Measurements from ENCODE around the gene CCDC40. TPM values are rescaled to one million over a fixed set of nuclear protein-coding genes. Genes with fewer than 3 reads are reported as not detected.
"Not testable (repeated sequence)": the region's sequence is repeated elsewhere in the genome, so short reads cannot be mapped to it uniquely, and the experiment has no call there.

Gene CCDC40
- total RNA-seq, 1 donor from 2014 or later, result 1.0 TPM

DNA sequence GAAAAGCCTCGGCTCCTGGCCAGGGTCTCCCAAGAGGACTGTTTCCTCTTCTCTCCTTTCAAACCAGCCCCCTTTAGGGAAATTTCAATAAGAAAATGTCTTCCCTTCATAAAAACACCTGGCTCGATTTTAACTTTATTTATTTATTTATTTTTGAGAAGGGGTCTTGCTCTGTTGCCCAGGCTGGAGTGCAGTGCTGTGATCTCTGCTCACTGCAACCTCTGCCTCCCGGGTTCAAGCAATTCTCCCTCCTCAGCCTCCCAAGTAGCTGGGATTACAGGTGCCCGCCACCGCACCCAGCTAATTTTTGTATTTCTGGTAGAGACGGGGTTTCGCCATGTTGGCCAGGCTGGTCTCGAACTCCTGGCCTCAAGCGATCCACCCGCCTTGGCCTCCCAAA, 10.3 kb downstream of the CCDC40 start:
- not testable (repeated sequence) for H3K9ac ChIP-seq (ENCODE audit: low read depth in 1 of 3, low read length in 3 of 3); H3K27me3 ChIP-seq (ENCODE audit: control insufficient read depth in 3 of 3, insufficient read depth in 3 of 3, low read length in 3 of 3); H3K27ac ChIP-seq (ENCODE audit: low read depth, low read length); H3K9me3 ChIP-seq (ENCODE audit: control insufficient read depth in 3 of 3, low read length in 3 of 3); H3K36me3 ChIP-seq (ENCODE audit: control insufficient read depth in 3 of 3, insufficient read depth in 3 of 3, low read length in 3 of 3); H3K4me3 ChIP-seq (ENCODE audit: low read length in 3 of 3); H3K4me1 ChIP-seq (ENCODE audit: control insufficient read depth in 3 of 3, insufficient read depth in 3 of 3, low read length in 3 of 3)

GRCh38 chr17:80047176-80047575, 10.7 kb downstream of the CCDC40 start:
- no peaks in the 10 kb centered on the region for H3K27me3 ChIP-seq (ENCODE audit: control insufficient read depth in 3 of 3, insufficient read depth in 3 of 3, low read length in 3 of 3)
- no peaks in the 10 kb centered on the region for H3K36me3 ChIP-seq (ENCODE audit: control insufficient read depth in 3 of 3, insufficient read depth in 3 of 3, low read length in 3 of 3)
- no peak overlapping the region for H3K4me3 ChIP-seq (ENCODE audit: low read length in 3 of 3)
- no peak overlapping the region for H3K27ac ChIP-seq (ENCODE audit: low read depth, low read length)
- H3K9me3 ChIP-seq (ENCODE audit: control insufficient read depth in 3 of 3, low read length in 3 of 3), result no peaks in the 10 kb centered on the region
- H3K4me1 ChIP-seq (ENCODE audit: control insufficient read depth in 3 of 3, insufficient read depth in 3 of 3, low read length in 3 of 3), result no peaks in the 10 kb centered on the region
- no peak overlapping the region for H3K9ac ChIP-seq (ENCODE audit: low read depth in 1 of 3, low read length in 3 of 3)

DNA sequence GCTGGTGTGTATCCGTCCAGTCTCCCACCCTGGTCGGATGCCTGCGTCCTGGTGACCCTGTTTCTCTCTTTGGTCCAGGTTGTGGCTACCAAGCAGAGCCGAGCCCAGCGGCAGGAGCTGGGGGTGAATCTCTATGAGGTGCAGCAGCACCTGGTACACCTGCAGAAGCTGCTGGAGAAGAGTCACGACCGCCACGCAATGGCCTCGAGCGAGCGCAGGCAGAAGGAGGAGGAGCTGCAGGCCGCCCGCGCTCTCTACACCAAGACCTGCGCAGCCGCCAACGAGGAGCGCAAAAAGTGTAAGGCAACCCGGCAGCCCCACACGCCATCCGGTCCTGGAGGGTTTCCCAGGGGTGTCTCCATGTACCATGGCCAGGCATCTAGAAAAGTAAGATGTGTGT, 13.5 kb downstream of the CCDC40 start:
- Histone ChIP-seq H3K9me3 (ENCODE audit: control insufficient read depth in 3 of 3, low read length in 3 of 3) (no peaks in the 10 kb centered on the region), H3K36me3 (ENCODE audit: control insufficient read depth in 3 of 3, insufficient read depth in 3 of 3, low read length in 3 of 3) (no peaks in the 10 kb centered on the region), H3K27me3 (ENCODE audit: control insufficient read depth in 3 of 3, insufficient read depth in 3 of 3, low read length in 3 of 3) (no peaks in the 10 kb centered on the region), H3K4me1 (ENCODE audit: control insufficient read depth in 3 of 3, insufficient read depth in 3 of 3, low read length in 3 of 3) (no peaks in the 10 kb centered on the region), H3K4me3 (ENCODE audit: low read length in 3 of 3) (no peak overlapping the region), H3K27ac (ENCODE audit: low read depth, low read length) (no peak overlapping the region), H3K9ac (ENCODE audit: low read depth in 1 of 3, low read length in 3 of 3) (no peak overlapping the region)

DNA sequence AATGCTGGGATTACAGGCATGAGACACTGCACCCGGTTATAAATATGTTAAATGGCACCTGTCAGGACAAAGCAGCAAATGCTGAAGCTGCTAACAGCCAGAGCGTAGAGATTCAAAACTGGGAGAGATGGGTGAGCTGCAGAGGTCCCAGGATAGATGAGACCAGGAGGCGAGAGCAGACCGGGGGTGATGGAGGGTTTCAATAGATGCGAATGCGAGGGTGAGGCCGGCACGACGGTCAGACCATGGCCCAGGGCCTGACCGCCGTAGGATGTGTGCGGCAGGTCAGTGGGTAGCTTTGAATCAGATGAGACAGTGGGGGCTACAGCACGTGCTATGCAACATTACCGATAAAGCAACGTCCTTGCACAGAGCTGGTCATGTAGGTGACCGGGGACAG, 14.3 kb downstream of the CCDC40 start:
- no peak overlapping the region for H3K9ac ChIP-seq (ENCODE audit: low read depth in 1 of 3, low read length in 3 of 3)
- no peak overlapping the region for H3K27ac ChIP-seq (ENCODE audit: low read depth, low read length)
- no peak overlapping the region for H3K4me3 ChIP-seq (ENCODE audit: low read length in 3 of 3)
- no peaks in the 10 kb centered on the region for H3K36me3 ChIP-seq (ENCODE audit: control insufficient read depth in 3 of 3, insufficient read depth in 3 of 3, low read length in 3 of 3)
- H3K4me1 ChIP-seq (ENCODE audit: control insufficient read depth in 3 of 3, insufficient read depth in 3 of 3, low read length in 3 of 3), result no peaks in the 10 kb centered on the region
- no peaks in the 10 kb centered on the region for H3K9me3 ChIP-seq (ENCODE audit: control insufficient read depth in 3 of 3, low read length in 3 of 3)
- no peaks in the 10 kb centered on the region for H3K27me3 ChIP-seq (ENCODE audit: control insufficient read depth in 3 of 3, insufficient read depth in 3 of 3, low read length in 3 of 3)

DNA sequence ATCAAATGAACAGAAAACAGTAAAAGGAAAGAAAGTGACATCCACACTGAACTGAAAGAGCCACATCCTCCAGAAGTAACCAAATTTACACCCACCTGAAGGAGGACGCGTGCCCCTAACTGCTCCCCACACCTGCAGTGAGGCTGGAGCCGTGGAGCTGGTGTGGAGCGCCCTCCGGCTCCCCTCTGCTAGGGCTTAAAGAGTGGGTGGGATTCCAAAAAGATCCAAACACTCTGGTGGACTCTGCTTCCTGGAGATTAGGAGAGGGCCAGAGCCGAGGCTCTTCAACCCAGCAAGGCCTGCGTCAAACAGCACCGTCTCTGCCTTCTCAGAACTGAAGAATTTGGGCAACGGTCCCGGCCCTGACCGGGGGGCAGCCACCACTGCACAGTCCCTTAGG, 15.2 kb downstream of the CCDC40 start:
- no peaks in the 10 kb centered on the region for H3K4me1 ChIP-seq (ENCODE audit: control insufficient read depth in 3 of 3, insufficient read depth in 3 of 3, low read length in 3 of 3)
- no peaks in the 10 kb centered on the region for H3K27me3 ChIP-seq (ENCODE audit: control insufficient read depth in 3 of 3, insufficient read depth in 3 of 3, low read length in 3 of 3)
- no peak overlapping the region for H3K4me3 ChIP-seq (ENCODE audit: low read length in 3 of 3)
- no peak overlapping the region for H3K9ac ChIP-seq (ENCODE audit: low read depth in 1 of 3, low read length in 3 of 3)
- no peak overlapping the region for H3K27ac ChIP-seq (ENCODE audit: low read depth, low read length)
- no peaks in the 10 kb centered on the region for H3K36me3 ChIP-seq (ENCODE audit: control insufficient read depth in 3 of 3, insufficient read depth in 3 of 3, low read length in 3 of 3)
- H3K9me3 ChIP-seq (ENCODE audit: control insufficient read depth in 3 of 3, low read length in 3 of 3), result no peaks in the 10 kb centered on the region

DNA sequence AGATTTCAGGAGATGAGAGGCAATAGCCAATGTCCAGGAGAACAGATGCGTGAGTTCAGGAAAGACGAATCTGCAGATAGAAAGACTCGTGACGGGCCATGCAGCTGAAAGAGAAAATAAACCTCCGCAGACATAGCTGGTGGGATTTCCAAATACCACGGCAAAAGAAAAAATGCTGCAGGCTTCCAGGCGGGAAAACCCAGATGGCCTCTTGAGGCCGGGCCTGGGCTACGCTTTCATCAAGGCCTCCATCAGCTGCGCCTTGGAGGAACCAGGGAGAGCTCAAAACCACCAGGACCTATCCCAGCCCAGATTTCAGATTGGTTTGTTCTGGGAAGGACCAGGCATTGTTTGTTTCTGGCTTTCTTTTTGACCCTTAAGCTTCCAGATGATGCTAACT, 16.7 kb downstream of the CCDC40 start:
- no peaks in the 10 kb centered on the region for H3K36me3 ChIP-seq (ENCODE audit: control insufficient read depth in 3 of 3, insufficient read depth in 3 of 3, low read length in 3 of 3)
- H3K4me1 ChIP-seq (ENCODE audit: control insufficient read depth in 3 of 3, insufficient read depth in 3 of 3, low read length in 3 of 3), result no peaks in the 10 kb centered on the region
- H3K27ac ChIP-seq (ENCODE audit: low read depth, low read length), result no peak overlapping the region
- no peak overlapping the region for H3K4me3 ChIP-seq (ENCODE audit: low read length in 3 of 3)
- H3K9me3 ChIP-seq (ENCODE audit: control insufficient read depth in 3 of 3, low read length in 3 of 3), result no peaks in the 10 kb centered on the region
- H3K9ac ChIP-seq (ENCODE audit: low read depth in 1 of 3, low read length in 3 of 3), result no peak overlapping the region
- H3K27me3 ChIP-seq (ENCODE audit: control insufficient read depth in 3 of 3, insufficient read depth in 3 of 3, low read length in 3 of 3), result no peaks in the 10 kb centered on the region

- no peak overlapping the region for H3K27ac ChIP-seq (ENCODE audit: low read depth, low read length)
- no peaks in the 10 kb centered on the region for H3K9me3 ChIP-seq (ENCODE audit: control insufficient read depth in 3 of 3, low read length in 3 of 3)
- no peak overlapping the region for H3K9ac ChIP-seq (ENCODE audit: low read depth in 1 of 3, low read length in 3 of 3)
- no peak overlapping the region for H3K4me3 ChIP-seq (ENCODE audit: low read length in 3 of 3)
- no peaks in the 10 kb centered on the region for H3K27me3 ChIP-seq (ENCODE audit: control insufficient read depth in 3 of 3, insufficient read depth in 3 of 3, low read length in 3 of 3)
- no peaks in the 10 kb centered on the region for H3K4me1 ChIP-seq (ENCODE audit: control insufficient read depth in 3 of 3, insufficient read depth in 3 of 3, low read length in 3 of 3)
- H3K36me3 ChIP-seq (ENCODE audit: control insufficient read depth in 3 of 3, insufficient read depth in 3 of 3, low read length in 3 of 3), result peaks cover 0 to 5% (median 0%) of the 10 kb centered on the region in 3 donors
Observed at GRCh38 chr17:80055597-80055996, 19.2 kb downstream of the CCDC40 start.

GRCh38 chr17:80058311-80058955, 22.0 kb downstream of the CCDC40 start:
- Histone ChIP-seq H3K27me3 (ENCODE audit: control insufficient read depth in 3 of 3, insufficient read depth in 3 of 3, low read length in 3 of 3) (no peaks in the 10 kb centered on the region), H3K9me3 (ENCODE audit: control insufficient read depth in 3 of 3, low read length in 3 of 3) (no peaks in the 10 kb centered on the region), H3K9ac (ENCODE audit: low read depth in 1 of 3, low read length in 3 of 3) (no peak overlapping the region), H3K4me3 (ENCODE audit: low read length in 3 of 3) (no peak overlapping the region), H3K27ac (ENCODE audit: low read depth, low read length) (no peak overlapping the region), H3K4me1 (ENCODE audit: control insufficient read depth in 3 of 3, insufficient read depth in 3 of 3, low read length in 3 of 3) (peaks cover 0 to 2% (median 0%) of the 10 kb centered on the region in 3 donors), H3K36me3 (ENCODE audit: control insufficient read depth in 3 of 3, insufficient read depth in 3 of 3, low read length in 3 of 3) (peaks cover 0 to 5% (median 0%) of the 10 kb centered on the region in 3 donors)

GRCh38 chr17:80060644-80061043, 24.2 kb downstream of the CCDC40 start:
- peaks cover 0 to 5% (median 0%) of the 10 kb centered on the region in 3 donors for H3K36me3 ChIP-seq (ENCODE audit: control insufficient read depth in 3 of 3, insufficient read depth in 3 of 3, low read length in 3 of 3)
- no peaks in the 10 kb centered on the region for H3K27me3 ChIP-seq (ENCODE audit: control insufficient read depth in 3 of 3, insufficient read depth in 3 of 3, low read length in 3 of 3)
- H3K4me3 ChIP-seq (ENCODE audit: low read length in 3 of 3), result no peak overlapping the region
- H3K9me3 ChIP-seq (ENCODE audit: control insufficient read depth in 3 of 3, low read length in 3 of 3), result no peaks in the 10 kb centered on the region
- H3K4me1 ChIP-seq (ENCODE audit: control insufficient read depth in 3 of 3, insufficient read depth in 3 of 3, low read length in 3 of 3), result peaks cover 0 to 15% (median 9%) of the 10 kb centered on the region in 3 donors
- no peak overlapping the region for H3K27ac ChIP-seq (ENCODE audit: low read depth, low read length)
- H3K9ac ChIP-seq (ENCODE audit: low read depth in 1 of 3, low read length in 3 of 3), result no peak overlapping the region

DNA sequence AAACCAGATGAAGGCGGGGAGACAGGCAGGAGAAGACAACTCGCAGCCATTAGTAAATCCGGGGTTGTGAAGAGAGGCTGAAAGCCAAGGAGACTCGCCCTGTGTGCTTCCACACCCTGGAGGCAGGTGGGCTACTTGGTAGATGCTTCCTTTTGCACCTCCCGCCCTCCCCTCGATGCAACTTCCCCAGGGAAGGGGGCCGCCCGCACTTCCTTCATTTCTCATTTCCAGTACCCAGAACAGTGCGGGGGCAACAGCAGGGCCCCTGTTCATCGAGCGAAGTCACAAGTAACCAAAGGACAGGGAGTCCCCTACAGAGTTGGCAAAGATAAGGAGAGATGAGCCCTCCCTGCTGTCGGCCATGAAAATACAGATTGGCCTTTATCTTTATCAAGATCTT, 25.0 kb downstream of the CCDC40 start:
- H3K27me3 ChIP-seq (ENCODE audit: control insufficient read depth in 3 of 3, insufficient read depth in 3 of 3, low read length in 3 of 3), result no peaks in the 10 kb centered on the region
- peaks cover 0 to 5% (median 0%) of the 10 kb centered on the region in 3 donors for H3K36me3 ChIP-seq (ENCODE audit: control insufficient read depth in 3 of 3, insufficient read depth in 3 of 3, low read length in 3 of 3)
- H3K9ac ChIP-seq (ENCODE audit: low read depth in 1 of 3, low read length in 3 of 3), result no peak overlapping the region
- peaks cover 0 to 15% (median 9%) of the 10 kb centered on the region in 3 donors for H3K4me1 ChIP-seq (ENCODE audit: control insufficient read depth in 3 of 3, insufficient read depth in 3 of 3, low read length in 3 of 3)
- no peaks in the 10 kb centered on the region for H3K9me3 ChIP-seq (ENCODE audit: control insufficient read depth in 3 of 3, low read length in 3 of 3)
- H3K27ac ChIP-seq (ENCODE audit: low read depth, low read length), result no peak overlapping the region
- no peak overlapping the region for H3K4me3 ChIP-seq (ENCODE audit: low read length in 3 of 3)
